A204.1 (cell line): ENCODE results near the gene B3GALNT1.
"Not testable (repeated sequence)": the region's sequence is repeated elsewhere in the genome, so short reads cannot be mapped to it uniquely, and the experiment has no call there.

ENCODE experiments used
- FAIRE-seq: peaks from 2 replicates; lab custom pipeline; 2012; peaks lifted over from hg19 to GRCh38; lab: Jason Lieb, UNC

The B3GALNT1 gene

GRCh38 chr3:161073181-161073580 lies 32.0 kb downstream of the B3GALNT1 start:
- no peak for FAIRE-seq

GRCh38 chr3:161072751-161073150 lies 32.4 kb downstream of the B3GALNT1 start:
- no peak for FAIRE-seq

GRCh38 chr3:161072211-161072621 lies 32.9 kb downstream of the B3GALNT1 start:
- no peak for FAIRE-seq

DNA sequence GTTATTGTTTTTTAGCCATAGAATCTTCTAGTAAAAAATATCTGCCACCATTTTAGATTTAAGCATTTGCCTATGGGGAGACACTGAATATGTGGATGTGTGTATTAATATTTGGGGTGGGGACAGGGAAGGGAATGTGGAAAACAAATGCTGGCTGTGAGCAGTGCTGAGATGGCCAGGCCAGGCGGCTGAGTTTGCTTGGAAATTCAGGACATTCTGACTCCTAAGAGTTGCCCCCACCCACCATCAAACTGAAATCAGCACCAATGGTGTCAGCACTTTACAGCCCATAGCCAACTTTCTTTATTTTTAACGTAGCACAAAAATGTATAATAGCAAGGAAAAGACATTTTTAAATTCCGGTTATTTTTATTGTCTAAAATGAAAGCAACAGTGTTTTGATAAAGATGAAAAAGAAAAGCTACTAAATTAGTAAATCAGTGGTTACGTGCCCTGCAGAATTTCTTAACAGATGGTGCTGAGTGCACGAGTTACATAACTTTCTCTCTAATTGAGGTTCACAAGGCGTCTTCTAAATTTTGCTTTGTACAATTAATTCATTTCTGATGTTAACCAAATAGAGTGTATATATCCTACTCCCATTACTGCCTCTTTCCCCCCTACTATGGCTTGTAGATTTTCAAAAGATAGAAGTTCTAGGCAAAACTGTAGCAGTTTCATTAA lies 34.0 kb downstream of the B3GALNT1 start:
- no peak for FAIRE-seq

GRCh38 chr3:161070252-161070930 lies 34.8 kb downstream of the B3GALNT1 start:
- FAIRE-seq = no peak

DNA sequence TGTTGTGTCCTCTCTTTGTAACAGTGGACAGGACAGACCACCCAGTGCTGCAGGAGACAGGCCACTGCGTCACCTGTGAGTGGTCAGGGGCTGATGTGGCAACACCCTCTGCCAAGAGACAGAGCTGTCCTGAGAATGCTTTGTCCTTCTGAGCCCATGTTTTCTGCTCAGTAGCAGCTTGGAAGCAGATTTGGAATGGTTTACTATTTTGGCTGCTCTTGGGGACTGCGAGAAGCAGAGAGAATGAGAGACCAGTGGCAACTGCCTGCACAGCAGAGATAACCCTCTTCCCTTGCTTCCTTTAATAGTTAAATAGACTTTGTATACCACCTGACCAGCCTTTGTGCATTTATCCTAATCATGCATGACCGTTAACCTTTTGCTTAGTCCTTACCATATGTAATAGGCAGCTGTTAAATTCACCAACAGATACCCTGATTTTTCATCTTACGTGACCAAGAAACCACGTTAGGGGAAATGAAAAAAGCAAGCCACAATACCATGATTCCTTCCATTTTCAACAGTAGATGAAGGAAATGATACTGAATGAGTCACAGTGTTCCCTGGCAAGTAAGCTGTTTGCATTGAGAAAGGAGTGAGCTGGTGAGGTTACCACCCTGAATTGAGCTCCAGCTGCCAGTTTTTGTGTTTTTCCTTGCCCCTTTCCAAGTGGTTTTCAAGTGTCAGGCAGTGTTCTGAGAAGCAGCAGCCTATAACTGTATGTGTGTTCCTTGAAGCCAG lies 35.5 kb downstream of the B3GALNT1 start:
- no peak for FAIRE-seq

- FAIRE-seq = no peak
Observed at GRCh38 chr3:161067335-161067734, 37.8 kb downstream of the B3GALNT1 start.

- FAIRE-seq = no peak
Observed at GRCh38 chr3:161066930-161067329, 38.2 kb downstream of the B3GALNT1 start.

DNA sequence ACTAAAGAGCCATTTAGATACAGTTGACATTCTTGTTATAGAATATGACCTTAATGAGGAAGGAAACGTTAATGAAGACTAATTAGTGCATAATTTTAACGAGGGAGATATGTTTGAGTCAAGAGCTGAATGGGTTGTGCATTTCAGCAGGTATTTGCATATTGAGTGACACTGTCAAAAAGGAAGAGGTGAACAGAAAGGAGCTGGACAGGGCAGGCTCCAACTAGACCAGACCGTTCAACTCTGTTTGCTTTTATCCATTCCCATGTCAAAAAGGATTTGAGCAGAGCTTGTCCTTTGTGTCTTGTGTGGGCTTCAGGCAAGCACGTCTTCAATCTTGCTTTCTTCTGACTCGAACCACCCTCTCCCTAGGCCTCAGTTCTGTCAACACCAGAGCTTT lies 40.7 kb downstream of the B3GALNT1 start:
- no peak for FAIRE-seq

GRCh38 chr3:161054860-161055604 lies 50.1 kb downstream of the B3GALNT1 start:
- no peak for FAIRE-seq

DNA sequence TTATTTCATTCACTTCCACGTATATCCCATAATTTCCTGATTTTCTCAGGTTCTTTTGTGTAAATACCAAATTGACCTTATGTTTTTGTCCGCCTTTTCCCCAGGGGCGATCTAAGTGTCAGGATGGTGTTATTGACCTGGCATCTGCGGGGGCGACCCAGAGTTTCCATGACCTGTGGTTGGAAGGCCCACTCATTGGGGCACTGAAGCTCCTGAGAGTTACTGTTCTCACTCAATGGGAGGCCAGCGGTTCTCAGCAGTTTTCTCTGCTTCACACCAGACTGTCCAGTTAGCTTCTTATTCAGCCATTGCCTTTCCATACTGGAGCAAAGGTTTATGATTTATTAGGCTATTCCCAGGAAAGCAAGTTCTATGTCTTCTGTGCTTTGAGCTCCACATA lies 53.3 kb downstream of the B3GALNT1 start:
- no peak for FAIRE-seq

GRCh38 chr3:161050935-161051334 lies 54.2 kb downstream of the B3GALNT1 start:
- no peak for FAIRE-seq

- no peak for FAIRE-seq
Observed at GRCh38 chr3:161049683-161050248, 55.4 kb downstream of the B3GALNT1 start.

DNA sequence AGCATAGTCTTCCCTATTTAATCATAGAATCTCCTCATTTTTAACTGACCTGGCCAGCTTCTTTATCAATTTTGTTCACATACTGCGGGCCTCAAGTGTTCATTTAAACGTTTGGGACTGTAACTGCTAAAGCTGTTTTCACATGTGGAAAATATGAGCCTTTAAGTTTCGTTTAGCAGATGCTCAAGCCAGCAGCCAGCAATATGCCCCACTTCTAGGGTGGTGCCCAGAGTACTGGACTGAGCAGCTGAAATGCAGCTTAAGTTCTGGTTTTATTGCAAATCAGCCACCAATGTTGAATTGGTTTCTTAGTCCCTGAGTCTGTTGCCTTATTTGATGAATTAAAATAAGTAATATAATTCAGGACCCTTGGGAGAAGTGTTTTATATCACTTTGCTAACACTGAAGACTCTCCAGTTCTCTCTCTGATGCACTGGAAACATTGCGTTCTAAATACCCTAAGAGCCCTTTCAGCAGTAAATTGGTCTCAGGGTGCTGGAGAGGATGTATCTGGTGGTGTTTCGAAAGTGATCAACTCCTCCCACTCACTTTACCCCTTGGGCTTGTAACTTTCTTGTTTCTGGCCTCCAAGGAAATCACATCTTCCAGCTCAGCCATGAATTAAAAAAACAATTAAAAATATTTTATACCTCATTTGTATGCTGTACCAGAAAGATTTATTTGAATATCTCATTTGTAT lies 61.7 kb downstream of the B3GALNT1 start:
- no peak for FAIRE-seq

DNA sequence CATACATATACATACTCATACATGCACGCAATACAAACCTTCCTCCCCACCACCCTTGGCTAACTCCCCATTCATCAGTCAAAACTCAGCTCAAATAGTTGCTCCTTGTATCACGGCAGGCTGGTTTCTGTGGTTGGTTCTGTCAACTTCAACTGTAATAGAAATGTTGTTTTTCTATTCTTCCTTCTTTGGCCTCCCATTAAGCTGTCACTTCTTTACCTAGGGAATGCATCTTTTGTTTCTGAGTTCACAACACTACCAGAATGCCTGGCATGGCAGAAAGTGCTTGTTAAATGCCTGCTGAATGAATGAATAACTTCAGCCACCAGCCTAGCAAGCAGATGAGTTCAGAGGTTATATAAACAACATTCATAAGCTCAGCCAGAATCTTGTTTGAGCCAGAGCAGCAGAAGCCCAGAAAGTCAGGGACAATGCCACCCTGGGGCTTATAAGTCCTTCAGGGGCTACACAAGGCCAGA lies 63.1 kb downstream of the B3GALNT1 start:
- no peak for FAIRE-seq

- no peak for FAIRE-seq
Observed at GRCh38 chr3:161038725-161039124, 66.4 kb downstream of the B3GALNT1 start.

GRCh38 chr3:161035711-161036110 lies 69.4 kb downstream of the B3GALNT1 start:
- FAIRE-seq = no peak

GRCh38 chr3:161034913-161035550 lies 70.1 kb downstream of the B3GALNT1 start:
- not testable (repeated sequence) for FAIRE-seq
